Measurements from ENCODE around the gene TWIST2.

The TWIST2 gene

GRCh38 chr2:238848691-238848975, 748 bp downstream of the TWIST2 start:
- TF ChIP-seq YY1 (IDR thresholded peaks at IDR 0.05; ENCODE audit: low read depth) (no peak), CEBPB (IDR thresholded peaks at IDR 0.05) (no peak), NFIC (IDR thresholded peaks at IDR 0.05) (no peak), TAF1 (IDR thresholded peaks at IDR 0.05; ENCODE audit: low read depth) (no peak), REST (IDR thresholded peaks at IDR 0.05; ENCODE audit: low read depth) (no peak), EP300 (IDR thresholded peaks at IDR 0.05; ENCODE audit: borderline replicate concordance) (no peak), EGR1 (IDR thresholded peaks at IDR 0.05) (no peak), USF1 (IDR thresholded peaks at IDR 0.05) (no peak), TEAD4 (IDR thresholded peaks at IDR 0.05) (no peak)

- no peak for TF ChIP-seq TAF1 (IDR thresholded peaks at IDR 0.05; ENCODE audit: low read depth)
- no peak for TF ChIP-seq EP300 (IDR thresholded peaks at IDR 0.05; ENCODE audit: borderline replicate concordance)
- no peak for TF ChIP-seq ZBTB7A (IDR thresholded peaks at IDR 0.05; ENCODE audit: low read depth)
- no peak for TF ChIP-seq NFIC (IDR thresholded peaks at IDR 0.05)
- TF ChIP-seq FOXM1 (IDR thresholded peaks at IDR 0.05; ENCODE audit: borderline replicate concordance, low read depth), result no peak
- TF ChIP-seq MAX (IDR thresholded peaks at IDR 0.05), result no peak
- no peak for TF ChIP-seq USF1 (IDR thresholded peaks at IDR 0.05)
- TF ChIP-seq TCF12 (IDR thresholded peaks at IDR 0.05; ENCODE audit: low read depth), result no peak
- TF ChIP-seq EGR1 (IDR thresholded peaks at IDR 0.05), result no peak
- TF ChIP-seq REST (IDR thresholded peaks at IDR 0.05; ENCODE audit: low read depth), result no peak
- TF ChIP-seq CREB1 (IDR thresholded peaks at IDR 0.05; ENCODE audit: low read depth), result no peak
- TF ChIP-seq RAD21 (IDR thresholded peaks at IDR 0.05; ENCODE audit: low read depth), result no peak
- TF ChIP-seq YY1 (IDR thresholded peaks at IDR 0.05; ENCODE audit: low read depth), result no peak
- TF ChIP-seq TEAD4 (IDR thresholded peaks at IDR 0.05), result no peak
- no peak for TF ChIP-seq CEBPB (IDR thresholded peaks at IDR 0.05)
These were observed 1.3 kb downstream of the TWIST2 start for GRCh38 chr2:238848976-238849853.

- TF ChIP-seq TCF12 (IDR thresholded peaks at IDR 0.05; ENCODE audit: low read depth) (no peak), TAF1 (IDR thresholded peaks at IDR 0.05; ENCODE audit: low read depth) (no peak), FOXM1 (IDR thresholded peaks at IDR 0.05; ENCODE audit: borderline replicate concordance, low read depth) (no peak), CEBPB (IDR thresholded peaks at IDR 0.05) (no peak), CREB1 (IDR thresholded peaks at IDR 0.05; ENCODE audit: low read depth) (no peak), YY1 (IDR thresholded peaks at IDR 0.05; ENCODE audit: low read depth) (no peak), EGR1 (IDR thresholded peaks at IDR 0.05) (no peak), NFIC (IDR thresholded peaks at IDR 0.05) (no peak), RAD21 (IDR thresholded peaks at IDR 0.05; ENCODE audit: low read depth) (no peak), MAX (IDR thresholded peaks at IDR 0.05) (no peak), REST (IDR thresholded peaks at IDR 0.05; ENCODE audit: low read depth) (no peak), EP300 (IDR thresholded peaks at IDR 0.05; ENCODE audit: borderline replicate concordance) (no peak), TEAD4 (IDR thresholded peaks at IDR 0.05) (no peak), USF1 (IDR thresholded peaks at IDR 0.05) (no peak), ZBTB7A (IDR thresholded peaks at IDR 0.05; ENCODE audit: low read depth) (no peak)
These were observed 2.2 kb downstream of the TWIST2 start for GRCh38 chr2:238850091-238850490.

- TF ChIP-seq TEAD4 (IDR thresholded peaks at IDR 0.05) (no peak), USF1 (IDR thresholded peaks at IDR 0.05) (no peak), CEBPB (IDR thresholded peaks at IDR 0.05) (no peak), TCF12 (IDR thresholded peaks at IDR 0.05; ENCODE audit: low read depth) (no peak), YY1 (IDR thresholded peaks at IDR 0.05; ENCODE audit: low read depth) (no peak), EGR1 (IDR thresholded peaks at IDR 0.05) (no peak), REST (IDR thresholded peaks at IDR 0.05; ENCODE audit: low read depth) (no peak)
These were observed 3.1 kb downstream of the TWIST2 start for GRCh38 chr2:238851026-238851425.
